Activated CD8-positive, alpha-beta T cell treated with anti-CD3 and anti-CD28 coated beads for 36 hours (primary cell): ENCODE results near the gene USP14. TPM values are rescaled to one million over a fixed set of nuclear protein-coding genes. Genes with fewer than 3 reads are reported as not detected.

ENCODE experiments used
- ATAC-seq: fragments of 200-7000 bp; cut with Tn5 transposase; one replicate; pipeline ENCODE4 v1.10.0; 2021; ENCODE audit warnings: mild to moderate bottlenecking, moderate library complexity
- CTCF ChIA-PET: fragments of 350-600 bp; sonication (Branson Sonifier 250); formaldehyde crosslinking; loops from one replicate; lab custom pipeline; 2021; ENCODE audit warnings: antibody characterized with exemption; lab: Charles Lee
- POLR2A ChIA-PET: fragments of 350-600 bp; sonication (Branson Sonifier 250); formaldehyde crosslinking; loops from one replicate; lab custom pipeline; 2021; ENCODE audit warnings: antibody characterized with exemption; lab: Charles Lee
- DNase-seq: peaks from one replicate; pipeline ENCODE4 v3.0.0-alpha.2; 2020
- H3K27ac Mint-ChIP-seq: one replicate; pipeline ENCODE4 v1.8.0; 2021; ENCODE audit warnings: mild to moderate bottlenecking, mixed read lengths
- H3K27me3 Mint-ChIP-seq: one replicate; pipeline ENCODE4 v1.8.0; 2021; ENCODE audit warnings: mixed read lengths
- H3K36me3 Mint-ChIP-seq: one replicate; pipeline ENCODE4 v1.8.0; 2021; ENCODE audit warnings: low read depth, mixed read lengths
- H3K4me1 Mint-ChIP-seq: one replicate; pipeline ENCODE4 v1.8.0; 2021; ENCODE audit warnings: low read depth, mixed read lengths
- H3K4me3 Mint-ChIP-seq: one replicate; pipeline ENCODE4 v1.8.0; 2021; ENCODE audit warnings: mild to moderate bottlenecking, moderate library complexity, mixed read lengths
- H3K9me3 Mint-ChIP-seq: one replicate; pipeline ENCODE4 v1.8.0; 2021; ENCODE audit warnings: mixed read lengths
- intact Hi-C: fragments of 100-400 bp; cut with micrococcal nuclease; formaldehyde crosslinking; loops from one replicate; pipeline ENCODE4 v1.10.0; 2022
- total RNA-seq, 2 experiments: library from RNA; stranded (reverse); gene quantifications; one replicate each; pipeline ENCODE4 v1.2.3, GENCODE V29; 2021
- TF ChIP-seq, protein P1 (sequence below): fragments of 200-600 bp; IDR thresholded peaks from one replicate; pipeline ENCODE4 v1.8.0; 2022; ENCODE audit warnings: antibody characterized with exemption, mild to moderate bottlenecking

Gene USP14
- total RNA-seq, 2 experiments from 2014 or later = 94.6 to 96.2 TPM

DNA sequence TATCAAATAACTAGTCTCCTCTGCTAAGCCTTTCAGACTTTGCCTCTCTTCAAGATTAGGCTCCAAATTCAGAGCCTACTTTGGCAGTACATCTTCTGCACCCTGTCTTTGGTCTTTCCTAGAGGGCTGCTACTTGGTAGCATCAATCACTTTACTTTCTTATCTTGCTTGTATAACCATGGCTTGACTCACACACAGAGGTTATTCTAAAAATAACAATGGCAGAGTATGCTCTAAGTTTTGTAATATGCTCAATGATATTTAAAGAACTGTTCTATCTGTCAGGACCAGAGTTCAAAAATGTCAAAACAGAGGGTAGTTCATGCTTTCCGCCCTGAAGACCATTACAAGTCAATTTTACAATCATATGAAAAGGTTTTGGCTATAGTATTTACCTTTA lies 81.8 kb downstream of the USP14 start:
- intact Hi-C loops = no loop called here
- Mint-ChIP-seq H3K4me3 (no peak overlapping the region), H3K36me3 (peaks cover 38% of the 10 kb centered on the region), H3K9me3 (no peaks in the 10 kb centered on the region), H3K27ac (no peak overlapping the region), H3K27me3 (no peaks in the 10 kb centered on the region), H3K4me1 (peaks cover 7% of the 10 kb centered on the region)
- ATAC-seq (no peak), DNase-seq (no peak)
- ChIA-PET CTCF (no interaction called here), POLR2A (no interaction called here)
- TF ChIP-seq, protein P1, sequence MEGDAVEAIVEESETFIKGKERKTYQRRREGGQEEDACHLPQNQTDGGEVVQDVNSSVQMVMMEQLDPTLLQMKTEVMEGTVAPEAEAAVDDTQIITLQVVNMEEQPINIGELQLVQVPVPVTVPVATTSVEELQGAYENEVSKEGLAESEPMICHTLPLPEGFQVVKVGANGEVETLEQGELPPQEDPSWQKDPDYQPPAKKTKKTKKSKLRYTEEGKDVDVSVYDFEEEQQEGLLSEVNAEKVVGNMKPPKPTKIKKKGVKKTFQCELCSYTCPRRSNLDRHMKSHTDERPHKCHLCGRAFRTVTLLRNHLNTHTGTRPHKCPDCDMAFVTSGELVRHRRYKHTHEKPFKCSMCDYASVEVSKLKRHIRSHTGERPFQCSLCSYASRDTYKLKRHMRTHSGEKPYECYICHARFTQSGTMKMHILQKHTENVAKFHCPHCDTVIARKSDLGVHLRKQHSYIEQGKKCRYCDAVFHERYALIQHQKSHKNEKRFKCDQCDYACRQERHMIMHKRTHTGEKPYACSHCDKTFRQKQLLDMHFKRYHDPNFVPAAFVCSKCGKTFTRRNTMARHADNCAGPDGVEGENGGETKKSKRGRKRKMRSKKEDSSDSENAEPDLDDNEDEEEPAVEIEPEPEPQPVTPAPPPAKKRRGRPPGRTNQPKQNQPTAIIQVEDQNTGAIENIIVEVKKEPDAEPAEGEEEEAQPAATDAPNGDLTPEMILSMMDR = no peak

GRCh38 chr18:245282-245847 lies 87.0 kb downstream of the USP14 start:
- ATAC-seq = no peak
- Mint-ChIP-seq H3K27ac (no peak overlapping the region), H3K36me3 (peaks cover 49% of the 10 kb centered on the region), H3K27me3 (no peaks in the 10 kb centered on the region), H3K4me3 (no peak overlapping the region), H3K9me3 (no peaks in the 10 kb centered on the region), H3K4me1 (no peaks in the 10 kb centered on the region)
- ChIA-PET POLR2A (no interaction called here), CTCF (no interaction called here)
- no peak for DNase-seq
- TF ChIP-seq, protein P1 = no peak
- intact Hi-C loops = no loop called here

- Mint-ChIP-seq H3K4me1 (no peaks in the 10 kb centered on the region), H3K27ac (no peak overlapping the region), H3K36me3 (peaks cover 57% of the 10 kb centered on the region), H3K4me3 (no peak overlapping the region), H3K9me3 (no peaks in the 10 kb centered on the region), H3K27me3 (no peaks in the 10 kb centered on the region)
- intact Hi-C loops = no loop called here
- POLR2A ChIA-PET = interaction anchor here (1.2 kb wide), 1 partner anchor 18 kb away, joined by 3 read pairs; no protein-coding TSS in a partner anchor
- no peak for DNase-seq
- ATAC-seq = no peak
- TF ChIP-seq, protein P1 = no peak
- CTCF ChIA-PET = no interaction called here
Observed at GRCh38 chr18:248053-248452, 89.7 kb downstream of the USP14 start.

DNA sequence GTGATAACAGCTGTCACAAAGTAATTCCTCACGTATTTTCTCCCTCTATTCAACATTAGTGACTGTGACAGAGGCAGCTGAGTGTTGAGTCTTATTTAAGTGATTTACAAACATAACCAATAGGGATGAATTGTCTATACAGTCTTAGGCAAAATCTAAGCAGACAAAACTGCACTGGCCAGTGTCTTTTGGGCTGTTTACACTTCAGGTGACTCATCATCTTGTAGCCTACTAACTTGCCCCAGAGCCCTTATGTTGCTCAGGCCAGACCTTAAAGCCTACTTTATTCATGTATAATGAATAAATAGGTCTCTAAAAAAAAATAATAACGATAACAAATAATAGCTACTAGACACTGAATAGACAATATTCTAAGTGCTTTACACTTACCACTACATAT lies 92.3 kb downstream of the USP14 start:
- no peaks in the 10 kb centered on the region for H3K4me1 Mint-ChIP-seq
- peaks cover 50% of the 10 kb centered on the region for H3K36me3 Mint-ChIP-seq
- ATAC-seq (no peak), DNase-seq (no peak)
- no peaks in the 10 kb centered on the region for H3K9me3 Mint-ChIP-seq
- no peak overlapping the region for H3K27ac Mint-ChIP-seq
- CTCF ChIA-PET = interaction anchor here (0.8 kb wide), 1 partner anchor 8 kb away, joined by 3 read pairs; no protein-coding TSS in a partner anchor
- TF ChIP-seq, protein P1 = no peak
- intact Hi-C loops = no loop called here
- POLR2A ChIA-PET = interaction anchor here (1.2 kb wide), 1 partner anchor 24 kb away, joined by 3 read pairs; no protein-coding TSS in a partner anchor
- H3K4me3 Mint-ChIP-seq = no peak overlapping the region
- no peaks in the 10 kb centered on the region for H3K27me3 Mint-ChIP-seq

DNA sequence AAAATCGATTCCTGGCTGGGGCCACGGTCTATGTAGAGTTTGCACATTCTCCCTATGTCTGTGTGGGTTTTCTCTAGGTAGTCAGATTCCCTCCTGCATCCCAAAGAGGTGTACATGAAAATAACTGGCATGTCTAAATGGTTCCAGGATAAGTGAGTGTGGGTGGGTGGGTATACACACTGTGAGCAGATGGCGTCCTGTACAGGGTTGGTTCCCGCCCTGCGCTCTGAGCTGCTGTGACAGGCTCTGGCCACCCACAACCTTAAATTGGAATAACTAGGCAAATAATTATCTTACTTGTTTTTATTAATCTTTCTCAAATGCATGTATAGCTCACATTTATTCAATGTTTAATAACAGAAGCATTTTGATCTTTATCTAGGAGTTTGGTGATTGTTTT lies 93.2 kb downstream of the USP14 start:
- ChIA-PET POLR2A (no interaction called here), CTCF (interaction anchor here (1.3 kb wide), 1 partner anchor 373 kb away, joined by 4 read pairs; no protein-coding TSS in a partner anchor)
- TF ChIP-seq, protein P1 = no peak
- H3K27ac Mint-ChIP-seq = no peak overlapping the region
- no peak for DNase-seq
- no peaks in the 10 kb centered on the region for H3K4me1 Mint-ChIP-seq
- peaks cover 59% of the 10 kb centered on the region for H3K36me3 Mint-ChIP-seq
- H3K27me3 Mint-ChIP-seq = no peaks in the 10 kb centered on the region
- H3K9me3 Mint-ChIP-seq = no peaks in the 10 kb centered on the region
- no peak overlapping the region for H3K4me3 Mint-ChIP-seq
- ATAC-seq = no peak
- intact Hi-C loops = no loop called here
